Sigmoid colon (tissue), 4 donors: Measurements from ENCODE around the gene SYT15.

Experiments
- EP300 ChIP-seq, 4 donors: sonication (generic); formaldehyde crosslinking; IDR thresholded peaks; one replicate each; pipeline ENCODE4 v1.6.1; 2017; ENCODE audit warnings: antibody characterized with exemption in 4 of 4
- TF ChIP-seq, protein P1 (sequence below), 4 experiments: fragments of 450-650 bp in 3 of 4; fragments of 200-600 bp in 1 of 4; IDR thresholded peaks; one replicate each; pipeline ENCODE4 v1.5.1; 2016 to 2019; ENCODE audit warnings: antibody characterized with exemption in 4 of 4, mild to moderate bottlenecking in 3 of 4, moderate library complexity in 2 of 4

DNA sequence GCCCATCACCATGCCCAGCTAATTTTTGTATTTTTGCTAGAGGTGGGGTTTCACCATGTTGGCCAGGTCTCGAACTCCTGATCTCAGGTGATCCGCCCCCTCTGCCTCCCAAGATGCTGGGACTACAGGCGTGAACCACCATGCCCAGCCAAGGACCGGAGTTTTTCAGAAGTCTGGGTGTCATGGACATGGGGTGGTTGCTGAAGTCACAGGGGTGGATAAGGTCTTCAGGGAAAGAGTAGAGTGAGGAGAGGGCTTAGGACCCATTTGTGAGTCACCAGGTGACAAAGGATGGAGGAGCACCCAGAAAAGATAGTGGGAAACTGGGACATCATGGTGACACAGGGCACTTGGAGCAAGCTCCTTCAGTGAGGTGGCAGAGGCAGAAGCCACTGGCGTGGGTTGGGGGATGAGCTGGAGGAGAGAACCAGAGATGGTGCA lies 19.7 kb upstream of the SYT15 start:
- TF ChIP-seq, protein P1, sequence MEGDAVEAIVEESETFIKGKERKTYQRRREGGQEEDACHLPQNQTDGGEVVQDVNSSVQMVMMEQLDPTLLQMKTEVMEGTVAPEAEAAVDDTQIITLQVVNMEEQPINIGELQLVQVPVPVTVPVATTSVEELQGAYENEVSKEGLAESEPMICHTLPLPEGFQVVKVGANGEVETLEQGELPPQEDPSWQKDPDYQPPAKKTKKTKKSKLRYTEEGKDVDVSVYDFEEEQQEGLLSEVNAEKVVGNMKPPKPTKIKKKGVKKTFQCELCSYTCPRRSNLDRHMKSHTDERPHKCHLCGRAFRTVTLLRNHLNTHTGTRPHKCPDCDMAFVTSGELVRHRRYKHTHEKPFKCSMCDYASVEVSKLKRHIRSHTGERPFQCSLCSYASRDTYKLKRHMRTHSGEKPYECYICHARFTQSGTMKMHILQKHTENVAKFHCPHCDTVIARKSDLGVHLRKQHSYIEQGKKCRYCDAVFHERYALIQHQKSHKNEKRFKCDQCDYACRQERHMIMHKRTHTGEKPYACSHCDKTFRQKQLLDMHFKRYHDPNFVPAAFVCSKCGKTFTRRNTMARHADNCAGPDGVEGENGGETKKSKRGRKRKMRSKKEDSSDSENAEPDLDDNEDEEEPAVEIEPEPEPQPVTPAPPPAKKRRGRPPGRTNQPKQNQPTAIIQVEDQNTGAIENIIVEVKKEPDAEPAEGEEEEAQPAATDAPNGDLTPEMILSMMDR (IDR thresholded peaks at IDR 0.05), result no peak
- TF ChIP-seq EP300 (IDR thresholded peaks at IDR 0.05), result no peak
